ENCODE data around the gene DNAAF9.

- TF ChIP-seq CHD1 (IDR thresholded peaks at IDR 0.05; ENCODE audit: low read depth, low read length) (no peak), CEBPB (IDR thresholded peaks at IDR 0.05; ENCODE audit: low read depth, low read length) (no peak), CTCF (conservative IDR thresholded peaks at IDR 0.05; ENCODE audit: low read depth, low read length) (no peak), FOS (IDR thresholded peaks at IDR 0.05; ENCODE audit: low read depth, low read length) (no peak), ELK1 (IDR thresholded peaks at IDR 0.05; ENCODE audit: borderline replicate concordance, low read depth, low read length) (no peak), RCOR1 (IDR thresholded peaks at IDR 0.05; ENCODE audit: insufficient replicate concordance, low read length) (no peak)
Measured at GRCh38 chr20:3452690-3453089, 45.2 kb upstream of the DNAAF9 start.

Data from IMR-90 (cell line).